ENCODE measurements around the gene PALM.

DNA sequence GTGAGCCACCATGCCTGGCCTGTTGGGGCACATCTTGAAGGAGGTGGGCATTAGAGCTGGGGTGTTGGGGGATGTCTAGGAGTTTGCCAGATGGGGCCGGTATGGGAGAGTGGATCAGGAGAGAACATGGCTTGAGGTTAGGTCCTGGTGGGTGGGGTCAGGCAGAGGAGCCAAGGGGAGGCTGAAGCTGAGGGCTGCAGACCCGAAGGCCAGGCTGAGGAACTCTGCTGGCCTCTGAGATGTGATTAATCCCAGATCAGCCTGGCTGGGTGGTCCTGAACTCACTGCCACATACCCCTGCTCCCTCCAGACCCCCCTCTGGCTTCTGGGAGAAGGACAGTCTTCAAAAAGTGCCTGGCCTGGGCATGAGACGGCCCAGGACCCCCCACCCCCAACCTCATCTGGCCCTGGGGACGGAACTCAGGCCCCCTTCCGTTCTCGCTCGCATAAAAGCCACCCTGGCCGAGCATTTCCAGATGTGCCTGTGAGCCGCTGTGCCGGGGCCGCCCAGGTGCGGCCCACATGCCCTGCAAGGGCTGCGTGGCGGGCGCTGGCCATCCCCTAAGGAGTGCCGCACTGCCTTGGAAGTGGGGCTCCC is 29.8 kb upstream of the PALM start:
- TF ChIP-seq POLR2A (IDR thresholded peaks at IDR 0.05; ENCODE audit: low read length) (no peak), GATA1 (IDR thresholded peaks at IDR 0.05; ENCODE audit: low read depth, low read length) (no peak)
